OCI-LY7 (cell line): ENCODE measurements around the gene DNAI1. TPM values are rescaled to one million over a fixed set of nuclear protein-coding genes. Genes with fewer than 3 reads are reported as not detected.

Experiments used
- BruUV-seq: library from RNA; stranded (reverse); fragments of 400-500 nt; replicated peaks from 2 replicates; lab custom pipeline; 2021; lab: Mats Ljungman, UMichigan
- CTCF ChIA-PET: fragments of 300-600 bp; sonication (Branson Sonifier 250); formaldehyde crosslinking; loops from one replicate; lab custom pipeline; 2022; ENCODE audit warnings: antibody characterized with exemption; ENCODE audit not compliant: unreplicated experiment; lab: Charles Lee
- POLR2A ChIA-PET: fragments of 300-600 bp; sonication (Branson Sonifier 250); formaldehyde crosslinking; loops from one replicate; lab custom pipeline; 2022; ENCODE audit warnings: antibody characterized with exemption; lab: Charles Lee
- DNase-seq: peaks from one replicate; pipeline ENCODE4 v3.0.0-alpha.2; 2015; ENCODE audit warnings: low spot score
- H2AFZ ChIP-seq: fragments of 200-600 bp; sonication (generic), shearing (Covaris generic); 2 replicates; pipeline ENCODE4 v1.6.1; 2014; ENCODE audit warnings: mild to moderate bottlenecking, antibody characterized with exemption, low read length, moderate library complexity
- H3K27ac ChIP-seq: fragments of 200-600 bp; sonication (generic); 2 replicates; pipeline ENCODE4 v1.5.1; 2014; ENCODE audit warnings: mixed run types, low read depth, mild to moderate bottlenecking, moderate library complexity, low read length, inconsistent platforms; ENCODE audit not compliant: poor library complexity, severe bottlenecking
- H3K36me3 ChIP-seq: fragments of 200-600 bp; sonication (generic); 2 replicates; pipeline ENCODE4 v1.6.1; 2014; ENCODE audit warnings: mild to moderate bottlenecking, antibody characterized with exemption, low read length, moderate library complexity, mixed read lengths; ENCODE audit not compliant: insufficient read depth
- H3K4me1 ChIP-seq: fragments of 200-600 bp; sonication (generic); 2 replicates; pipeline ENCODE4 v1.5.1; 2014; ENCODE audit warnings: mild to moderate bottlenecking, low read length; ENCODE audit not compliant: insufficient read depth, poor library complexity, severe bottlenecking
- H3K4me2 ChIP-seq: fragments of 200-600 bp; sonication (generic); 2 replicates; pipeline ENCODE4 v1.6.1; 2014; ENCODE audit warnings: mild to moderate bottlenecking, low read length
- H3K4me3 ChIP-seq: fragments of 200-600 bp; sonication (generic); 2 replicates; pipeline ENCODE4 v1.5.1; 2014; ENCODE audit warnings: mild to moderate bottlenecking, low read depth, low read length; ENCODE audit not compliant: poor library complexity, severe bottlenecking
- H3K79me2 ChIP-seq: fragments of 200-600 bp; sonication (generic); 2 replicates; pipeline ENCODE4 v1.6.1; 2016; ENCODE audit warnings: low read depth, mild to moderate bottlenecking, low read length, moderate library complexity, mixed read lengths; ENCODE audit not compliant: insufficient read depth
- H3K9me2 ChIP-seq: fragments of 200-600 bp; sonication (generic); 2 replicates; pipeline ENCODE4 v1.6.1; 2016; ENCODE audit warnings: mild to moderate bottlenecking, low read length, mixed read lengths; ENCODE audit not compliant: insufficient read depth
- H3K9me3 ChIP-seq: fragments of 200-600 bp; sonication (generic); 2 replicates; pipeline ENCODE4 v1.6.1; 2014; ENCODE audit warnings: mild to moderate bottlenecking, mixed run types, low read length, mixed read lengths
- H4K20me1 ChIP-seq: fragments of 200-600 bp; sonication (generic); 2 replicates; pipeline ENCODE4 v1.6.1; 2014; ENCODE audit warnings: mild to moderate bottlenecking, antibody characterized with exemption, low read length, moderate library complexity, mixed read lengths; ENCODE audit not compliant: insufficient read depth
- CTCF ChIP-seq: fragments of 200-600 bp; sonication (generic); conservative IDR thresholded peaks from 2 replicates; pipeline ENCODE4 v1.5.1; 2014; ENCODE audit warnings: mild to moderate bottlenecking, antibody characterized with exemption, low read length, moderate library complexity, mixed read lengths
- EZH2phosphoT487 ChIP-seq: fragments of 200-600 bp; sonication (generic); IDR thresholded peaks from 2 replicates; pipeline ENCODE4 v1.6.1; 2018; ENCODE audit warnings: low read depth, borderline replicate concordance, mild to moderate bottlenecking, mixed run types, antibody characterized with exemption, low read length, moderate library complexity, mixed read lengths
- intact Hi-C: fragments of 100-400 bp; cut with micrococcal nuclease; formaldehyde crosslinking; loops from one replicate; pipeline ENCODE4 v1.10.0; 2022; ENCODE audit not compliant: unreplicated experiment
- total RNA-seq, 2 experiments: library from RNA; depleted of rRNA in 1 of 2; stranded (reverse); fragments of >200 nt in 1 of 2; shearing (Covaris generic) in 1 of 2; gene quantifications; 2 replicates each; pipeline ENCODE4 v1.2.3, GENCODE V29; 2014 to 2022

Gene DNAI1
- total RNA-seq, 2 experiments from 2014 or later = 0.57 to 0.97 TPM

DNA sequence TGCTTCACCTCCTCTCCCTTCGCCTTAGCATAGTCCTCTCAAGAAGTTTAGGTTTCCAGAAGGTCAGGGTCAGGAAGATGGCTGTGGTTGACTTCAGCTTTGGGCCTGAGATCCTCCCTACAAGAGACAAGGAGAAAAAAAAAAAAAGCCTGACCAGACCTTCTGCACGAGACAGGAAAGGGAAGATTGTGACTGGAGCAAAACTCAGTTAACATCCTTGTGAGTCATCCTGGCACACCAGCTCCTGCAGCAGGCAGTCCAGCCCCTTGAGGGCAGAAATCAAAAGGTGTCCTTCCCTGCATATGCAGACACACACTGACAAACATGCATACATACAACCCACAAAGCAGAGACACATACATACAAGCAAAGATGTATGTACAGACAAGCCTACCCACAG, 82.2 kb downstream of the DNAI1 start:
- no peak overlapping the region for H3K27ac ChIP-seq
- no peaks in the 10 kb centered on the region for H3K4me1 ChIP-seq
- no peaks in the 10 kb centered on the region for H3K79me2 ChIP-seq
- no peaks in the 10 kb centered on the region for H3K36me3 ChIP-seq
- no peaks in the 10 kb centered on the region for H4K20me1 ChIP-seq
- no peak for TF ChIP-seq EZH2phosphoT487
- no peak for TF ChIP-seq CTCF
- intact Hi-C loops = no loop called here
- no peak overlapping the region for H3K4me3 ChIP-seq
- no peak overlapping the region for H2AFZ ChIP-seq
- CTCF ChIA-PET = interaction anchor here (0.6 kb wide), 1 partner anchor 15 kb away, joined by 5 read pairs; no protein-coding TSS in a partner anchor
- POLR2A ChIA-PET = no interaction called here
- no peak for DNase-seq
- H3K4me2 ChIP-seq = no peak overlapping the region
- no peaks in the 10 kb centered on the region for H3K9me3 ChIP-seq
- BruUV-seq = no TSS peak
- no peaks in the 10 kb centered on the region for H3K9me2 ChIP-seq

DNA sequence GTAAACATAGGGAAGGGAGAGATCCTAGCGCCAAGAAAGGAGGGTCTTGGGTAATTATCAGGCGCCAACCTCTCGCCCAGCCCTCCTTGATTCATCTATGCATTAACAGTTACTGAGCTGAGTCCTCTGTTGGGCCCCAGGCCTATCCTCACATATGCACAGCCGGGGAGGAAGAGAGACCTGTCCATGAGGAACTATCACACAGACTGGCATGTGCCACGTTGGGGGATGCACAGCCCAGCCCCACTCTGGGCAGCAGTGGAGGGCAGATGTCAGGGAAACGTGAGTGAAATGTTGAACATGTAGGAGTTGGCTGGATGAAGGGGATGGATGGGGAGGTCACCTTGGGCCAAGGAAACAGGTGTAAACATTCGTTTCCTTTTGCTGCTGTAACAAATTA, 82.9 kb downstream of the DNAI1 start:
- no peaks in the 10 kb centered on the region for H3K9me2 ChIP-seq
- H3K4me3 ChIP-seq = no peak overlapping the region
- H3K4me2 ChIP-seq = no peak overlapping the region
- H4K20me1 ChIP-seq = no peaks in the 10 kb centered on the region
- H3K27ac ChIP-seq = no peak overlapping the region
- no peaks in the 10 kb centered on the region for H3K36me3 ChIP-seq
- H2AFZ ChIP-seq = no peak overlapping the region
- no TSS peak for BruUV-seq
- no peaks in the 10 kb centered on the region for H3K4me1 ChIP-seq
- TF ChIP-seq EZH2phosphoT487 = no peak
- no peak for TF ChIP-seq CTCF
- H3K9me3 ChIP-seq = no peaks in the 10 kb centered on the region
- intact Hi-C loops = no loop called here
- ChIA-PET CTCF (no interaction called here), POLR2A (no interaction called here)
- DNase-seq = no peak
- H3K79me2 ChIP-seq = no peaks in the 10 kb centered on the region

DNA sequence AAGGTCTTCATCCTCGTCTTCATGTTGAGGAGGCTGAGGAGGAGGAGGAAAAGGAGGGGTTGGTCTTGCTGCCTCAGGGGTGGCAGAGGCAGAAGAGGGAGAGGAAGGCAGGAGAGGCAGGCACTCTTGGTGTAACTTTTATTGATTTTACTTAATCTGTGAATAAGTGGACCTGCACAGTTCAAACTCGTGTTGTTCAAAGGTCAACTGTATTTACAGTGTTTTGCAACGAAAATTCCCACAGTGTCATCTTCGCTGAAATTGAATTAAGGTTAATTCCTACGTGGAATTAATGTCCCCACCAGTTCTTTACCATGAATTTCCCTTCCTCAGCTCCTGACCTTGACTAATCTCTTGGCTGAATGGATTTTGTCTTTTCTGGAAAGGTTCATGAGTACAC, 85.4 kb downstream of the DNAI1 start:
- TF ChIP-seq CTCF (no peak), EZH2phosphoT487 (no peak)
- Histone ChIP-seq H3K79me2 (no peaks in the 10 kb centered on the region), H3K9me3 (no peaks in the 10 kb centered on the region), H3K4me2 (no peak overlapping the region), H3K9me2 (no peaks in the 10 kb centered on the region), H4K20me1 (no peaks in the 10 kb centered on the region), H3K27ac (no peak overlapping the region), H3K36me3 (no peaks in the 10 kb centered on the region), H3K4me3 (no peak overlapping the region), H3K4me1 (no peaks in the 10 kb centered on the region), H2AFZ (no peak overlapping the region)
- DNase-seq = no peak
- BruUV-seq = no TSS peak
- ChIA-PET POLR2A (interaction anchor here (0.6 to 0.7 kb wide), 2 partner anchors 241 to 414 kb away, joined by 3 to 5 read pairs; no protein-coding TSS in a partner anchor), CTCF (no interaction called here)
- intact Hi-C loops = no loop called here
